GM12878 (cell line): ENCODE data around the gene CFAP61. TPM values are rescaled to one million over a fixed set of nuclear protein-coding genes. Genes with fewer than 3 reads are reported as not detected.
"Not testable (repeated sequence)": the region's sequence is repeated elsewhere in the genome, so short reads cannot be mapped to it uniquely, and the experiment has no call there.

ENCODE experiments used
- ATAC-seq: fragments of 200-7000 bp; cut with Tn5 transposase; 3 replicates; pipeline ENCODE4 v1.9.1; 2020; ENCODE audit warnings: mild to moderate bottlenecking, moderate library complexity
- BruUV-seq: library from RNA; stranded (reverse); fragments of 400-500 nt; replicated peaks from 2 replicates; lab custom pipeline; 2021; lab: Mats Ljungman, UMichigan
- CTCF ChIA-PET: fragments of 300-600 bp; sonication (Branson Sonifier 250); formaldehyde crosslinking; extraction: SDS; loops from one replicate; lab custom pipeline; 2021; ENCODE audit warnings: inconsistent platforms; lab: Yijun Ruan, JAX
- POLR2A ChIA-PET: fragments of 350-600 bp; formaldehyde crosslinking; extraction: SDS; loops from one replicate; lab custom pipeline; 2021; ENCODE audit warnings: inconsistent platforms; lab: Charles Lee
- RAD21 ChIA-PET: fragments of 300-600 bp; sonication (Branson Sonifier 250); formaldehyde crosslinking; loops from one replicate; lab custom pipeline; 2023; ENCODE audit warnings: antibody characterized with exemption; ENCODE audit not compliant: unreplicated experiment; lab: Charles Lee
- SMC1A ChIA-PET: fragments of 300-600 bp; sonication (Branson Sonifier 250); formaldehyde crosslinking; loops from one replicate; lab custom pipeline; 2023; ENCODE audit not compliant: unreplicated experiment, uncharacterized antibody; lab: Charles Lee
- DNase-seq: peaks from one replicate; pipeline ENCODE4 v3.0.0-alpha.2; 2011; ENCODE audit warnings: low read depth, low spot score
- FAIRE-seq: peaks from 3 replicates; lab custom pipeline; 2011; peaks lifted over from hg19 to GRCh38; lab: Jason Lieb, UNC
- H2AFZ ChIP-seq: 2 replicates; pipeline ENCODE4 v1.6.0; 2011; ENCODE audit warnings: low read depth, low read length, control low read depth; ENCODE audit not compliant: control insufficient read depth
- H3K27ac ChIP-seq: 2 replicates; pipeline ENCODE4 v1.5.1; 2011; ENCODE audit warnings: control low read depth; ENCODE audit not compliant: control insufficient read depth, insufficient read depth
- H3K27me3 ChIP-seq, 2 experiments: replicated peaks in 1 of 2; 2 replicates each; pipeline versions ENCODE4 v1.6.0 to v1.6.1; 2011; ENCODE audit warnings: low read length in 1 of 2; ENCODE audit not compliant: control insufficient read depth in 2 of 2, insufficient read depth in 2 of 2
- H3K36me3 ChIP-seq, 2 experiments: 2 replicates each; pipeline ENCODE4 v1.5.1; 2011; ENCODE audit warnings: low read length in 1 of 2; ENCODE audit not compliant: control insufficient read depth in 2 of 2, insufficient read depth in 2 of 2
- H3K4me1 ChIP-seq: 2 replicates; pipeline ENCODE4 v1.6.1; 2011; ENCODE audit warnings: mild to moderate bottlenecking, low read length, moderate library complexity, mixed read lengths; ENCODE audit not compliant: control insufficient read depth, insufficient read depth
- H3K4me2 ChIP-seq: 2 replicates; pipeline ENCODE4 v1.6.0; 2011; ENCODE audit warnings: control low read depth; ENCODE audit not compliant: control insufficient read depth, insufficient read depth
- H3K4me3 ChIP-seq: fragments of 200-600 bp; sonication (generic); 2 replicates; pipeline ENCODE4 v1.5.1; 2016
- H3K79me2 ChIP-seq: 2 replicates; pipeline ENCODE4 v1.6.0; 2011; ENCODE audit warnings: low read length; ENCODE audit not compliant: control insufficient read depth, insufficient read depth
- H3K9ac ChIP-seq: 2 replicates; pipeline ENCODE4 v1.8.0; 2011; ENCODE audit warnings: low read length, control low read depth, mixed read lengths; ENCODE audit not compliant: control insufficient read depth, insufficient read depth
- H3K9me3 ChIP-seq: replicated peaks from 3 replicates; pipeline ENCODE4 v1.5.1; 2011; ENCODE audit warnings: mild to moderate bottlenecking, low read length; ENCODE audit not compliant: control insufficient read depth, insufficient read depth
- H4K20me1 ChIP-seq: 2 replicates; pipeline ENCODE4 v1.6.0; 2011; ENCODE audit not compliant: control insufficient read depth, insufficient read depth
- BRCA1 ChIP-seq: IDR thresholded peaks from 2 replicates; pipeline ENCODE4 v1.6.1; 2011; ENCODE audit warnings: low read depth, low read length, improper control_type of control experiment
- CHD2 ChIP-seq: IDR thresholded peaks from 2 replicates; pipeline ENCODE4 v1.6.1; 2011; ENCODE audit warnings: low read depth, low read length, improper control_type of control experiment, borderline replicate concordance
- DPF2 ChIP-seq: fragments of 450-650 bp; IDR thresholded peaks from 2 replicates; pipeline ENCODE4 v1.6.1; 2017; ENCODE audit warnings: mild to moderate bottlenecking
- HCFC1 ChIP-seq: fragments of 150-350 bp; IDR thresholded peaks from 2 replicates; pipeline ENCODE4 v1.6.1; 2014; ENCODE audit warnings: low read length
- MAX ChIP-seq: IDR thresholded peaks from 2 replicates; pipeline ENCODE4 v1.6.1; 2012; ENCODE audit warnings: low read depth, low read length, improper control_type of control experiment
- MEF2A ChIP-seq: IDR thresholded peaks from 2 replicates; pipeline ENCODE4 v1.6.1; 2011; ENCODE audit warnings: low read depth, mild to moderate bottlenecking, low read length, moderate library complexity; ENCODE audit not compliant: insufficient read depth
- RCOR1 ChIP-seq: conservative IDR thresholded peaks from 2 replicates; pipeline ENCODE4 v1.6.1; 2012; ENCODE audit warnings: low read depth, low read length, improper control_type of control experiment
- SMAD5 ChIP-seq: IDR thresholded peaks from 2 replicates; pipeline ENCODE4 v1.6.1; 2016; ENCODE audit warnings: antibody characterized with exemption, low read depth
- SPI1 ChIP-seq: IDR thresholded peaks from 2 replicates; pipeline ENCODE4 v1.6.1; 2011; ENCODE audit warnings: low read depth, mild to moderate bottlenecking, low read length, moderate library complexity, borderline replicate concordance; ENCODE audit not compliant: insufficient read depth
- ZBTB33 ChIP-seq: fragments of 450-650 bp; IDR thresholded peaks from 2 replicates; pipeline ENCODE4 v1.6.1; 2017; ENCODE audit warnings: mild to moderate bottlenecking
- ZNF274 ChIP-seq: IDR thresholded peaks from one replicate; pipeline ENCODE4 v1.8.0; 2011; ENCODE audit not compliant: insufficient read length, insufficient read depth
- in situ Hi-C: fragments of 300-500 bp; cut with MboI; formaldehyde crosslinking; loops from 9 replicates; pipeline ENCODE4 v1.14.3; 2018; ENCODE audit warnings: mixed read lengths
- intact Hi-C: fragments of 100-400 bp; cut with micrococcal nuclease; formaldehyde crosslinking; loops from one replicate; pipeline ENCODE4 v1.14.2; 2022; ENCODE audit not compliant: unreplicated experiment
- polyA plus RNA-seq, 11 experiments: library from polyadenylated mRNA; depleted of rRNA in 4 of 11; unstranded in 6 of 11; stranded (reverse) in 5 of 11; fragments of >200 nt; fragmentation: Nextera tagmentation in 4 of 11; fragmentation: Illumina TruSeq in 1 of 11; extraction: Ambion mirVana in 4 of 11; extraction: Trizol in 1 of 11; gene quantifications; 1 replicate in 1 of 11; 2 replicates in 10 of 11; pipeline versions ENCODE4 v1.2.1 to v1.2.3, GENCODE V29; 2011 to 2016; ENCODE audit warnings: inconsistent platforms in 2 of 11, missing spikeins in 2 of 11, low read depth in 1 of 11
- total RNA-seq, 4 experiments: library from RNA; depleted of rRNA in 3 of 4; stranded (reverse); fragments of >200 nt in 3 of 4; fragmentation: Illumina TruSeq in 1 of 4; extraction: Trizol in 1 of 4; gene quantifications; 2 replicates each; pipeline versions ENCODE4 v1.2.1 to v1.2.3, GENCODE V29; 2013 to 2021
- TF ChIP-seq, protein P1 (sequence below): fragments of 450-650 bp; formaldehyde crosslinking; IDR thresholded peaks from 2 replicates; pipeline ENCODE4 v1.4.0; 2020; ENCODE audit warnings: mild to moderate bottlenecking, moderate library complexity

Gene CFAP61
- total and polyA plus RNA-seq, 10 of the 15 experiments (the other 5 are each of a cell fraction or from before 2014, with no cell fraction given) = 0.11 to 0.41 (median 0.24) TPM; not detected in 7

DNA sequence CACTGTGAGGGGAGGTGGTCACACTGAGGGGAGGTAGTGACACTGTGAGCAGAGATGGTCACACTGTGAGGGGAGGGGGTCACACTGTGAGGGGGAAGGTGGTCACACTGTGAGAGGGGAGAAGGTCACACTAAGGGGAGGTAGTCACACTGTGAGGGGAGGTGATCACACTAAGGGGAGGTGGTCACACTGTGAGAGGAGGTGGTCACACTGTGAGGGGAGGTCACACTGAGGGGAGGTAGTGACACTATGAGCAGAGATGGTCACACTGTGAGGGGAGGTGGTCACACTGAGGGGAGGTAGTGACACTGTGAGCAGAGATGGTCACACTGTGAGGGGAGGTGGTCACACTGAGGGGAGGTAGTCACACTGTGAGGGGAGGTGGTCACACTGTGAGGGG is 303.2 kb downstream of the CFAP61 start:
- H3K27ac ChIP-seq, H3K9me3 ChIP-seq, BruUV-seq, H2AFZ ChIP-seq, in situ Hi-C loops, H3K4me1 ChIP-seq, intact Hi-C loops, ATAC-seq, H4K20me1 ChIP-seq, POLR2A ChIA-PET, H3K27me3 ChIP-seq, SMC1A ChIA-PET, H3K36me3 ChIP-seq, CTCF ChIA-PET, H3K79me2 ChIP-seq, H3K4me2 ChIP-seq, FAIRE-seq, H3K4me3 ChIP-seq, H3K9ac ChIP-seq, RAD21 ChIA-PET, DNase-seq: not testable (repeated sequence)

DNA sequence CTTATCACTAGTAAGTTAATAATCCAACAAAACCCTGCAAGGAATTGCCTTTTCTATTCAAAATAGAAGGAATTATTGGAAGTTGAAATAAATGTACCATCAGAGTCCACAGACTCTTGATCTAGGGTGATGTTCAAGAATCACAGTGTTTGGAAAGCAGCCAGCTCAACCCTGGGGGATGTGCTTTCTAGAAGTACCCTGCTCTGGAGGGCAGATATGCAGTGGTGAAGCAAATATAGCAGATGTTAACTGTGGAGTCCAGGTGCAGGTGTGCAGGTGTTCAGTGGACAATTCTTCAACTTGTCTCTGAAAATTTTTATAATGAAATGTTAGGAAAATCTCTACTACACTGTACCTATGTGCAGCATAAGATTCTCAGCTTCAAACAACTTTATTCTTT is 306.5 kb downstream of the CFAP61 start:
- Histone ChIP-seq H2AFZ (no peak overlapping the region), H3K36me3 (no peaks in the 10 kb centered on the region), H3K27ac (no peak overlapping the region), H4K20me1 (no peaks in the 10 kb centered on the region), H3K9ac (no peak overlapping the region), H3K4me2 (no peak overlapping the region), H3K4me1 (no peaks in the 10 kb centered on the region), H3K27me3 (peaks cover 6 to 17% of the 10 kb centered on the region in 2 experiments), H3K9me3 (peaks cover 2% of the 10 kb centered on the region; the same call in 1 of the 3 replicates), H3K4me3 (no peak overlapping the region), H3K79me2 (no peaks in the 10 kb centered on the region)
- intact Hi-C loops = no loop called here
- ChIA-PET CTCF (interaction anchor here (1.0 to 3.6 kb wide), 7 partner anchors 16 to 274 kb away, joined by 3 to 18 read pairs (median 9); no protein-coding TSS in a partner anchor), SMC1A (interaction anchor here (1.1 to 1.5 kb wide), 7 partner anchors 20 to 275 kb away, joined by 3 to 10 read pairs (median 3); no protein-coding TSS in a partner anchor), POLR2A (no interaction called here), RAD21 (interaction anchor here (1.0 to 1.9 kb wide), 4 partner anchors 108 to 210 kb away, joined by 3 to 6 read pairs (median 5); no protein-coding TSS in a partner anchor)
- BruUV-seq = no TSS peak
- no peak for ATAC-seq
- in situ Hi-C loops = no loop called here
- no peak for DNase-seq
- no peak for FAIRE-seq
- no peak for TF ChIP-seq HCFC1
- TF ChIP-seq DPF2 = no peak
- no peak for TF ChIP-seq SPI1
- TF ChIP-seq SMAD5 = no peak
- TF ChIP-seq, protein P1, sequence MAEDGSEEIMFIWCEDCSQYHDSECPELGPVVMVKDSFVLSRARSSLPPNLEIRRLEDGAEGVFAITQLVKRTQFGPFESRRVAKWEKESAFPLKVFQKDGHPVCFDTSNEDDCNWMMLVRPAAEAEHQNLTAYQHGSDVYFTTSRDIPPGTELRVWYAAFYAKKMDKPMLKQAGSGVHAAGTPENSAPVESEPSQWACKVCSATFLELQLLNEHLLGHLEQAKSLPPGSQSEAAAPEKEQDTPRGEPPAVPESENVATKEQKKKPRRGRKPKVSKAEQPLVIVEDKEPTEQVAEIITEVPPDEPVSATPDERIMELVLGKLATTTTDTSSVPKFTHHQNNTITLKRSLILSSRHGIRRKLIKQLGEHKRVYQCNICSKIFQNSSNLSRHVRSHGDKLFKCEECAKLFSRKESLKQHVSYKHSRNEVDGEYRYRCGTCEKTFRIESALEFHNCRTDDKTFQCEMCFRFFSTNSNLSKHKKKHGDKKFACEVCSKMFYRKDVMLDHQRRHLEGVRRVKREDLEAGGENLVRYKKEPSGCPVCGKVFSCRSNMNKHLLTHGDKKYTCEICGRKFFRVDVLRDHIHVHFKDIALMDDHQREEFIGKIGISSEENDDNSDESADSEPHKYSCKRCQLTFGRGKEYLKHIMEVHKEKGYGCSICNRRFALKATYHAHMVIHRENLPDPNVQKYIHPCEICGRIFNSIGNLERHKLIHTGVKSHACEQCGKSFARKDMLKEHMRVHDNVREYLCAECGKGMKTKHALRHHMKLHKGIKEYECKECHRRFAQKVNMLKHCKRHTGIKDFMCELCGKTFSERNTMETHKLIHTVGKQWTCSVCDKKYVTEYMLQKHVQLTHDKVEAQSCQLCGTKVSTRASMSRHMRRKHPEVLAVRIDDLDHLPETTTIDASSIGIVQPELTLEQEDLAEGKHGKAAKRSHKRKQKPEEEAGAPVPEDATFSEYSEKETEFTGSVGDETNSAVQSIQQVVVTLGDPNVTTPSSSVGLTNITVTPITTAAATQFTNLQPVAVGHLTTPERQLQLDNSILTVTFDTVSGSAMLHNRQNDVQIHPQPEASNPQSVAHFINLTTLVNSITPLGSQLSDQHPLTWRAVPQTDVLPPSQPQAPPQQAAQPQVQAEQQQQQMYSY (CRISPR knock-in tag) = no peak
- TF ChIP-seq CHD2 = no peak
- TF ChIP-seq ZNF274 = no peak
- TF ChIP-seq ZBTB33 = no peak
- no peak for TF ChIP-seq RCOR1
- TF ChIP-seq MEF2A = no peak
- TF ChIP-seq BRCA1 = no peak
- TF ChIP-seq MAX = no peak
